ENCODE measurements around the gene BEX3. TPM values are rescaled to one million over a fixed set of nuclear protein-coding genes. Genes with fewer than 3 reads are reported as not detected.

The BEX3 gene
- total RNA-seq, 1 experiment from 2014 or later = 263 TPM

Other genes starting within 250 kb of the BEX3 start
- gene BEX4, start 161.4 kb upstream of the BEX3 start, total RNA-seq (2021) = 57.9 to 71.6 TPM (median 67.9 TPM) in 3 replicates
- gene TCEAL8, start 121.4 kb upstream of the BEX3 start, total RNA-seq (2021) = 72.4 to 75.0 TPM (median 74.6 TPM) in 3 replicates
- gene TCEAL5, start 99.8 kb upstream of the BEX3 start, total RNA-seq (2021) = 3.5 to 5.6 TPM (median 5.3 TPM) in 3 replicates
- gene BEX2, start 65.5 kb upstream of the BEX3 start, total RNA-seq (2021) = 30.6 to 34.1 TPM (median 32.8 TPM) in 3 replicates
- gene TCEAL7, start 46.3 kb upstream of the BEX3 start, total RNA-seq (2021) = 5.6 to 7.7 TPM (median 7.2 TPM) in 3 replicates
- 30.4 to 35.0 TPM (median 30.7 TPM) in 3 replicates for gene TCEAL9, start 20.0 kb upstream of the BEX3 start, total RNA-seq (2021)
- 0.17 to 0.48 TPM (median 0.23 TPM) in 3 replicates for gene RAB40A, start 143.0 kb downstream of the BEX3 start, total RNA-seq (2021)
- gene TCEAL4, start 209.0 kb downstream of the BEX3 start, total RNA-seq (2021) = 46.4 to 55.0 TPM (median 50.6 TPM) in 3 replicates
- 9.3 to 14.1 TPM (median 11.7 TPM) in 3 replicates for gene TCEAL3, start 231.4 kb downstream of the BEX3 start, total RNA-seq (2021)

Data from WTC11 (cell line).